Activated B cell treated with CpG ODN at 0.5 μM for 24 hours (primary cell): ENCODE results near the gene RAB35. TPM values are rescaled to one million over a fixed set of nuclear protein-coding genes. Genes with fewer than 3 reads are reported as not detected.

ENCODE experiments used
- ATAC-seq: fragments of 200-7000 bp; cut with Tn5 transposase; one replicate; pipeline ENCODE4 v1.10.0; 2021; ENCODE audit warnings: low read depth, mild to moderate bottlenecking, moderate library complexity
- CTCF ChIA-PET: fragments of 350-600 bp; sonication (Branson Sonifier 250); formaldehyde crosslinking; loops from one replicate; lab custom pipeline; 2021; ENCODE audit warnings: antibody characterized with exemption; lab: Charles Lee
- POLR2A ChIA-PET: fragments of 350-600 bp; sonication (Branson Sonifier 250); formaldehyde crosslinking; loops from one replicate; lab custom pipeline; 2021; ENCODE audit warnings: antibody characterized with exemption; lab: Charles Lee
- DNase-seq: peaks from one replicate; pipeline ENCODE4 v3.0.0; 2022
- H3K27ac Mint-ChIP-seq: one replicate; pipeline ENCODE4 v1.8.0; 2020; ENCODE audit warnings: mixed read lengths
- H3K27me3 Mint-ChIP-seq: one replicate; pipeline ENCODE4 v1.8.0; 2021; ENCODE audit warnings: mixed read lengths
- H3K36me3 Mint-ChIP-seq: one replicate; pipeline ENCODE4 v1.8.0; 2021; ENCODE audit warnings: low read depth, mixed read lengths
- H3K4me1 Mint-ChIP-seq: one replicate; pipeline ENCODE4 v1.8.0; 2021; ENCODE audit warnings: mixed read lengths
- H3K4me3 Mint-ChIP-seq: one replicate; pipeline ENCODE4 v1.8.0; 2020; ENCODE audit warnings: mild to moderate bottlenecking, mixed read lengths
- H3K9me3 Mint-ChIP-seq: one replicate; pipeline ENCODE4 v1.8.0; 2020; ENCODE audit warnings: mixed read lengths
- CTCF ChIP-seq: fragments of 200-600 bp; IDR thresholded peaks from one replicate; pipeline ENCODE4 v1.8.0; 2022; ENCODE audit warnings: antibody characterized with exemption, mild to moderate bottlenecking
- intact Hi-C: fragments of 100-400 bp; cut with micrococcal nuclease; formaldehyde crosslinking; loops from one replicate; pipeline ENCODE4 v1.15.1; 2024
- total RNA-seq: library from RNA; stranded (reverse); gene quantifications from 2 replicates; pipeline ENCODE4 v1.2.3, GENCODE V29; 2022

The RAB35 gene
- total RNA-seq, 1 donor from 2014 or later = 45.6 TPM

DNA sequence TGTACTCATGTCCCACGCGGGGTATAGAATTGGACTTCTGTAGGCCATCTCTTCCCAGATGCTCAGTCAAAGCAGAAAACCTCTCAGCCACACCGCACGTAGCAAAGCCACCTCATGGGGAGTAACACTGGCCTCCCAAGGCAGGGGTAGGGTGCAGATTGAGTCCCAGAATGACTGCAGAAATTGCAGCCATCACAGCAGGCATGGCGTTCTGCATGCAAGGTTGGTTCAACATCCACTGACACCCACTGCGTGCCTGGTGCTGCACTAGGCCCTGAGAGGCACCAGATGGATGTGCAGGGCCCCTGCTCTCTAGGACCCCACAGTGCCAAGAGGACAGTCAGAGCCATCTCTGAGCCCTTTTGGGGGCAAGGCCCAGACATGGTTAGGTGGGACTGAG is 39.9 kb downstream of the RAB35 start:
- TF ChIP-seq CTCF = no peak
- Mint-ChIP-seq H3K4me3 (no peak overlapping the region), H3K9me3 (no peaks in the 10 kb centered on the region), H3K27ac (no peak overlapping the region), H3K27me3 (no peaks in the 10 kb centered on the region), H3K4me1 (peaks cover 8% of the 10 kb centered on the region), H3K36me3 (peaks cover 15% of the 10 kb centered on the region)
- intact Hi-C loops = no loop called here
- ATAC-seq (no peak), DNase-seq (no peak)
- POLR2A ChIA-PET = no interaction called here
- CTCF ChIA-PET = no interaction called here

DNA sequence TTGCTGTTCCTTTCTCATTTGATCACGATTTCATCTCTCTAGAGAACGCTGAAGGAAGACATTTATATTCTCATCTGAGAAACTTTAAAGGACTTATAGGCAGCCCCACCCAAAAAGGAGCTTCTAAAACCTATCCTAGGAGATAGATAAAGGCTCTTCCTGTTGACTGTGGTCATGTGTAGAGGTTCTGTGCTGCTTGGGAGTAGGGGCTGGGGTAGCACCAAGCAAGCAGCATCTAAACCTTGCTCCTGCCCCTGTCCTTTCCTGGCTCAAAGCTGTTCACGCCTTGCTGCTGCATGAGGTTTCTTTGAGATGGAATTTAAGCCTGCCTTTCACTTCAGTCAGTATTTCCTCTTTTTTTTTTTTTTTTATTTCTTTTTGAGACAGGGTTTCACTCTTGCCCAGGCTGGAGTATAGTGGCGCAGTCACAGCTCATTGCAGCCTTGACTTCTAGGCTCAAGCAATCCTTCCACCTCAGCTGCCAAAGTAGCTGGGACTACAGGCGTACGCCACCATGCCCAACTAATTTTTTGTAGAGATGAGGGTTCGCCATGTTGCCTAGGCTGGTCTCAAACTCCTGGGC is 41.4 kb downstream of the RAB35 start:
- intact Hi-C loops = no loop called here
- Mint-ChIP-seq H3K27ac (no peak overlapping the region), H3K36me3 (peaks cover 18% of the 10 kb centered on the region), H3K4me3 (no peak overlapping the region), H3K9me3 (no peaks in the 10 kb centered on the region), H3K27me3 (no peaks in the 10 kb centered on the region), H3K4me1 (peaks cover 8% of the 10 kb centered on the region)
- no peak for TF ChIP-seq CTCF
- DNase-seq (no peak), ATAC-seq (no peak)
- POLR2A ChIA-PET = interaction anchor here (0.7 to 1.0 kb wide), 2 partner anchors 15 to 85 kb away, joined by 3 to 4 read pairs; no protein-coding TSS in a partner anchor
- CTCF ChIA-PET = no interaction called here

- Mint-ChIP-seq H3K27me3 (no peaks in the 10 kb centered on the region), H3K4me1 (peaks cover 8% of the 10 kb centered on the region), H3K36me3 (peaks cover 18% of the 10 kb centered on the region), H3K27ac (no peak overlapping the region), H3K9me3 (no peaks in the 10 kb centered on the region), H3K4me3 (no peak overlapping the region)
- no peak for TF ChIP-seq CTCF
- ChIA-PET POLR2A (no interaction called here), CTCF (interaction anchor here (0.5 kb wide), 1 partner anchor 52 kb away, joined by 3 read pairs; no protein-coding TSS in a partner anchor)
- intact Hi-C loops = no loop called here
- ATAC-seq (no peak), DNase-seq (no peak)
These were observed 43.9 kb downstream of the RAB35 start for GRCh38 chr12:120072472-120073249.

- no peak for TF ChIP-seq CTCF
- intact Hi-C loops = no loop called here
- Mint-ChIP-seq H3K4me3 (no peak overlapping the region), H3K9me3 (no peaks in the 10 kb centered on the region), H3K27ac (no peak overlapping the region), H3K4me1 (peaks cover 8% of the 10 kb centered on the region), H3K27me3 (no peaks in the 10 kb centered on the region), H3K36me3 (peaks cover 18% of the 10 kb centered on the region)
- no peak for ATAC-seq
- ChIA-PET CTCF (interaction anchor here (0.7 kb wide), 1 partner anchor 13 kb away, joined by 3 read pairs; no protein-coding TSS in a partner anchor), POLR2A (no interaction called here)
- no peak for DNase-seq
These were observed 45.0 kb downstream of the RAB35 start for GRCh38 chr12:120071493-120072020.

GRCh38 chr12:120069278-120069677 is 47.3 kb downstream of the RAB35 start:
- H3K4me1 Mint-ChIP-seq = no peaks in the 10 kb centered on the region
- no peaks in the 10 kb centered on the region for H3K27me3 Mint-ChIP-seq
- no peak for ATAC-seq
- no peak for DNase-seq
- CTCF ChIA-PET = no interaction called here
- no peaks in the 10 kb centered on the region for H3K9me3 Mint-ChIP-seq
- intact Hi-C loops = no loop called here
- H3K27ac Mint-ChIP-seq = no peak overlapping the region
- no peak for TF ChIP-seq CTCF
- no peak overlapping the region for H3K4me3 Mint-ChIP-seq
- POLR2A ChIA-PET = no interaction called here
- peaks cover 27% of the 10 kb centered on the region for H3K36me3 Mint-ChIP-seq
